Suprapubic skin (tissue), 3 donors: ENCODE data around the gene KDSR.
"Not testable (repeated sequence)": the region's sequence is repeated elsewhere in the genome, so short reads cannot be mapped to it uniquely, and the experiment has no call there.

Source experiments
- EP300 ChIP-seq: sonication (generic); formaldehyde crosslinking; IDR thresholded peaks from one replicate; pipeline ENCODE4 v1.6.1; 2017; ENCODE audit warnings: antibody characterized with exemption
- TF ChIP-seq, protein P1 (sequence below), 2 donors: fragments of 200-600 bp in 1 of 2; fragments of 450-650 bp in 1 of 2; sonication (generic) in 1 of 2; IDR thresholded peaks; one replicate each; pipeline ENCODE4 v1.5.1; 2016 to 2019; ENCODE audit warnings: antibody characterized with exemption in 2 of 2, mild to moderate bottlenecking in 1 of 2, moderate library complexity in 1 of 2

DNA sequence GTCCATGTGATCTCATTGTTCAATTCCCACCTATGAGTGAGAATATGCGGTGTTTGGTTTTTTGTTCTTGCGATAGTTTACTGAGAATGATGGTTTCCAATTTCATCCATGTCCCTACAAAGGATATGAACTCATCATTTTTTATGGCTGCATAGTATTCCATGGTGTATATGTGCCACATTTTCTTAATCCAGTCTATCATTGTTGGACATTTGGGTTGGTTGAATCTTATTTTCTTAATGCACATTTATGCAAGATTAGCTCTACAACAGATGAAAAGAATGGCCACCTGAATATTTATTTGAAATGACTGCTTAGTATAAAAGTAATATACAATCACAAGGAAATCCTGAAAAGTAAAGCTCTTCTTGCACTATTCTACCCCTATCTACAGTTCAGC, 3.6 kb downstream of the KDSR start:
- TF ChIP-seq EP300 = not testable (repeated sequence)
- TF ChIP-seq, protein P1, sequence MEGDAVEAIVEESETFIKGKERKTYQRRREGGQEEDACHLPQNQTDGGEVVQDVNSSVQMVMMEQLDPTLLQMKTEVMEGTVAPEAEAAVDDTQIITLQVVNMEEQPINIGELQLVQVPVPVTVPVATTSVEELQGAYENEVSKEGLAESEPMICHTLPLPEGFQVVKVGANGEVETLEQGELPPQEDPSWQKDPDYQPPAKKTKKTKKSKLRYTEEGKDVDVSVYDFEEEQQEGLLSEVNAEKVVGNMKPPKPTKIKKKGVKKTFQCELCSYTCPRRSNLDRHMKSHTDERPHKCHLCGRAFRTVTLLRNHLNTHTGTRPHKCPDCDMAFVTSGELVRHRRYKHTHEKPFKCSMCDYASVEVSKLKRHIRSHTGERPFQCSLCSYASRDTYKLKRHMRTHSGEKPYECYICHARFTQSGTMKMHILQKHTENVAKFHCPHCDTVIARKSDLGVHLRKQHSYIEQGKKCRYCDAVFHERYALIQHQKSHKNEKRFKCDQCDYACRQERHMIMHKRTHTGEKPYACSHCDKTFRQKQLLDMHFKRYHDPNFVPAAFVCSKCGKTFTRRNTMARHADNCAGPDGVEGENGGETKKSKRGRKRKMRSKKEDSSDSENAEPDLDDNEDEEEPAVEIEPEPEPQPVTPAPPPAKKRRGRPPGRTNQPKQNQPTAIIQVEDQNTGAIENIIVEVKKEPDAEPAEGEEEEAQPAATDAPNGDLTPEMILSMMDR (IDR thresholded peaks at IDR 0.05) = not testable (repeated sequence)
